Lower leg skin (tissue), 4 donors: ENCODE data around the gene DCTN1. TPM values are rescaled to one million over a fixed set of nuclear protein-coding genes. Genes with fewer than 3 reads are reported as not detected.

Experiments
- DNase-seq, 2 donors: peaks; one replicate each; pipeline ENCODE4 v3.0.0-alpha.2; 2019; ENCODE audit warnings: low spot score in 2 of 2
- H3K4me3 ChIP-seq: fragments of 200-600 bp; sonication (generic); 2 replicates; pipeline ENCODE4 v1.5.1; 2017; ENCODE audit warnings: mild to moderate bottlenecking, low read depth; ENCODE audit not compliant: poor library complexity, severe bottlenecking
- CTCF ChIP-seq, 3 donors: fragments of 450-650 bp; IDR thresholded peaks; one replicate each; pipeline ENCODE4 v1.5.1; 2016; ENCODE audit warnings: antibody characterized with exemption in 3 of 3, mild to moderate bottlenecking in 3 of 3, moderate library complexity in 2 of 3
- POLR2A ChIP-seq, 2 donors: fragments of 450-650 bp; IDR thresholded peaks; one replicate each; pipeline ENCODE4 v1.6.1; 2016 to 2017; ENCODE audit warnings: antibody characterized with exemption in 2 of 2, mild to moderate bottlenecking in 1 of 2, moderate library complexity in 1 of 2
- WGBS, 2 donors: methylation state at CpG; one replicate each; pipeline ENCODE4 v1.1.5; 2018; 5-methylcytosine and 5-hydroxymethylcytosine counted together
- intact Hi-C: fragments of 100-400 bp; cut with DNase I; formaldehyde crosslinking; loops from one replicate; pipeline ENCODE4 v1.15.0; 2023; ENCODE audit warnings: low total_unique reads
- total RNA-seq, 4 donors: library from RNA; depleted of rRNA; stranded (reverse); fragments of >200 nt; gene quantifications; one replicate each; pipeline ENCODE4 v1.1.0, GENCODE V29; 2016

DCTN1 gene
- total RNA-seq, 4 donors from 2014 or later: 76.5 to 106 (median 95.8) TPM

- no peak for TF ChIP-seq POLR2A (IDR thresholded peaks at IDR 0.05)
- peak in 1 of 3 donors; percentile 73 for TF ChIP-seq CTCF (IDR thresholded peaks at IDR 0.05)
- DNase-seq: peak; percentile 59 to 93
- intact Hi-C loops: no loop called here
- 32 to 33% methylated on average over 3 of the region's 3 CpGs for WGBS, 2 donors
- no peak overlapping the region for H3K4me3 ChIP-seq
These were observed 45.2 kb downstream of the DCTN1 start for GRCh38 chr2:74334931-74335333.

- no peak overlapping the region for H3K4me3 ChIP-seq
- intact Hi-C loops: no loop called here
- WGBS, 2 donors: 89 to 93% methylated on average over 6 of the region's 6 CpGs
- DNase-seq: no peak
- TF ChIP-seq CTCF (IDR thresholded peaks at IDR 0.05) (no peak), POLR2A (IDR thresholded peaks at IDR 0.05) (no peak)
These were observed 46.1 kb downstream of the DCTN1 start for GRCh38 chr2:74333896-74334586.

GRCh38 chr2:74333175-74333574, 46.9 kb downstream of the DCTN1 start:
- TF ChIP-seq POLR2A (IDR thresholded peaks at IDR 0.05) (no peak), CTCF (IDR thresholded peaks at IDR 0.05) (no peak)
- H3K4me3 ChIP-seq: no peak overlapping the region
- 74 to 83% methylated on average over 3 of the region's 3 CpGs for WGBS, 2 donors
- DNase-seq: no peak
- intact Hi-C loops: no loop called here

- TF ChIP-seq POLR2A (IDR thresholded peaks at IDR 0.05) (no peak), CTCF (IDR thresholded peaks at IDR 0.05) (no peak)
- intact Hi-C loops: no loop called here
These were observed 47.4 kb downstream of the DCTN1 start for GRCh38 chr2:74332550-74333174.

GRCh38 chr2:74328573-74328972, 51.5 kb downstream of the DCTN1 start:
- no peak for DNase-seq
- WGBS, 2 donors: 81 to 87% methylated on average over 2 of the region's 2 CpGs
- H3K4me3 ChIP-seq: no peak overlapping the region
- TF ChIP-seq POLR2A (IDR thresholded peaks at IDR 0.05): no peak
- no peak for TF ChIP-seq CTCF (IDR thresholded peaks at IDR 0.05)
- intact Hi-C loops: no loop called here

More at GRCh38 chr2:74332550-74333174, 47.4 kb downstream of the DCTN1 start:
- WGBS, 2 donors: 91 to 94% methylated on average over 3 of the region's 3 CpGs
- DNase-seq: no peak
- no peak overlapping the region for H3K4me3 ChIP-seq
